ENCODE results near the gene GFPT1. TPM values are rescaled to one million over a fixed set of nuclear protein-coding genes. Genes with fewer than 3 reads are reported as not detected.
A peak's percentile ranks its signal among the peaks of the same experiment; 100 is the strongest.

GFPT1 gene
- total and polyA plus RNA-seq, 9 of the 15 experiments (the other 6 are each of a cell fraction or from before 2014, with no cell fraction given) = 6.6 to 38.3 (median 15.9) TPM

GRCh38 chr2:69386789-69387734 is at the start of gene GFPT1 (continued):
- peak; percentile 46 for TF ChIP-seq VEZF1 (CRISPR knock-in tag; IDR thresholded peaks at IDR 0.05)
- no peak for TF ChIP-seq SAP30 (IDR thresholded peaks at IDR 0.05; ENCODE audit: borderline replicate concordance, insufficient read depth, low read depth, low read length, poor library complexity, severe bottlenecking)
- TF ChIP-seq IFI16 (CRISPR knock-in tag; IDR thresholded peaks at IDR 0.05) = no peak
- TF ChIP-seq KLF6 (CRISPR knock-in tag; IDR thresholded peaks at IDR 0.05; ENCODE audit: borderline replicate concordance) = peak; percentile 65
- no peak for TF ChIP-seq TSC22D4 (tag; IDR thresholded peaks at IDR 0.05)
- TF ChIP-seq COPS2 (conservative IDR thresholded peaks at IDR 0.05) = no peak
- TF ChIP-seq TRIM28 (IDR thresholded peaks at IDR 0.05) = no peak
- TF ChIP-seq CBFB (CRISPR knock-in tag; IDR thresholded peaks at IDR 0.05) = no peak
- TF ChIP-seq ZNF140 (CRISPR knock-in tag; IDR thresholded peaks at IDR 0.05) = no peak
- TF ChIP-seq PHF21A (IDR thresholded peaks at IDR 0.05; ENCODE audit: borderline replicate concordance, low read depth) = no peak
- TF ChIP-seq BHLHE40 (IDR thresholded peaks at IDR 0.05; ENCODE audit: low read length) = peak; percentile 89
- no peak; the same call in 1 of the 2 replicates for TF ChIP-seq ETV5 (CRISPR knock-in tag; IDR thresholded peaks at IDR 0.05; ENCODE audit: low read depth)
- peak; percentile 57; the same call in 1 of the 2 replicates for TF ChIP-seq E2F3 (CRISPR knock-in tag; IDR thresholded peaks at IDR 0.05)
- TF ChIP-seq MXI1 (IDR thresholded peaks at IDR 0.05; ENCODE audit: low read depth, low read length) = no peak
- no peak for TF ChIP-seq MBD1 (CRISPR knock-in tag; IDR thresholded peaks at IDR 0.05)
- no peak for TF ChIP-seq ZFP1 (CRISPR knock-in tag; IDR thresholded peaks at IDR 0.05)
- TF ChIP-seq CXXC5 (CRISPR knock-in tag; IDR thresholded peaks at IDR 0.05) = peak; percentile 97
- no peak for TF ChIP-seq ZNF561 (CRISPR knock-in tag; conservative IDR thresholded peaks at IDR 0.05)
- TF ChIP-seq EP300 (IDR thresholded peaks at IDR 0.05; ENCODE audit: low read length) = no peak
- peak in 1 of 2 experiments; percentile 85; a peak in 2 of 4 replicates for TF ChIP-seq SIN3A (IDR thresholded peaks at IDR 0.05; ENCODE audit: borderline replicate concordance in 2 of 2, control insufficient read depth in 1 of 2, low read depth in 2 of 2, low read length in 2 of 2)
- TF ChIP-seq ZNF277 (CRISPR knock-in tag; IDR thresholded peaks at IDR 0.05; ENCODE audit: borderline replicate concordance) = no peak
